Measurements from ENCODE around the gene CX3CR1. TPM values are rescaled to one million over a fixed set of nuclear protein-coding genes. Genes with fewer than 3 reads are reported as not detected.
"Not testable (repeated sequence)": the region's sequence is repeated elsewhere in the genome, so short reads cannot be mapped to it uniquely, and the experiment has no call there.

CX3CR1 gene
- total RNA-seq, 1 donor from 2014 or later, result not detected

DNA sequence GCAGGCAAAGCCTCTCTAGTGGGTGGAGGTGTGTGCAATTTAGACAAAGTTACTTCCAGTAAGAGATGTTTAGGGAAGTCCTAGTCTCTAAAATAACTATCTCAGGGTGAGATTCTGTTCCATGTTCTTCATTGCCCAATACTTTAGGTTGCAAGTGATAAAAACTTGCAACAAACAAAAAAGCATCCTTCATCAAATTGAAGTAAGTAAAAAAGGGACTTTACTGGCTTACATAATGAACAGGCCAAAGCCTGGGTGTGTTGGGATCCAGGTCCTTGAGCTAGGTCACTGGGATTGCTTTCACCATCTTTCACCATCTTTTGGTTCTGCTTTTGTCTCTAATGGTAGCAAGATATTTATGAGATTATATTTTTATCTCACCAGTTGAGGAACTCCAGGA, 38.3 kb downstream of the CX3CR1 start:
- H3K4me3 ChIP-seq (ENCODE audit: low read depth, low read length), result no peak overlapping the region
- no peak for DNase-seq (ENCODE audit: low read depth)
- TF ChIP-seq, protein P1, sequence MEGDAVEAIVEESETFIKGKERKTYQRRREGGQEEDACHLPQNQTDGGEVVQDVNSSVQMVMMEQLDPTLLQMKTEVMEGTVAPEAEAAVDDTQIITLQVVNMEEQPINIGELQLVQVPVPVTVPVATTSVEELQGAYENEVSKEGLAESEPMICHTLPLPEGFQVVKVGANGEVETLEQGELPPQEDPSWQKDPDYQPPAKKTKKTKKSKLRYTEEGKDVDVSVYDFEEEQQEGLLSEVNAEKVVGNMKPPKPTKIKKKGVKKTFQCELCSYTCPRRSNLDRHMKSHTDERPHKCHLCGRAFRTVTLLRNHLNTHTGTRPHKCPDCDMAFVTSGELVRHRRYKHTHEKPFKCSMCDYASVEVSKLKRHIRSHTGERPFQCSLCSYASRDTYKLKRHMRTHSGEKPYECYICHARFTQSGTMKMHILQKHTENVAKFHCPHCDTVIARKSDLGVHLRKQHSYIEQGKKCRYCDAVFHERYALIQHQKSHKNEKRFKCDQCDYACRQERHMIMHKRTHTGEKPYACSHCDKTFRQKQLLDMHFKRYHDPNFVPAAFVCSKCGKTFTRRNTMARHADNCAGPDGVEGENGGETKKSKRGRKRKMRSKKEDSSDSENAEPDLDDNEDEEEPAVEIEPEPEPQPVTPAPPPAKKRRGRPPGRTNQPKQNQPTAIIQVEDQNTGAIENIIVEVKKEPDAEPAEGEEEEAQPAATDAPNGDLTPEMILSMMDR (conservative IDR thresholded peaks at IDR 0.05; ENCODE audit: low read depth, low read length), result no peak

DNA sequence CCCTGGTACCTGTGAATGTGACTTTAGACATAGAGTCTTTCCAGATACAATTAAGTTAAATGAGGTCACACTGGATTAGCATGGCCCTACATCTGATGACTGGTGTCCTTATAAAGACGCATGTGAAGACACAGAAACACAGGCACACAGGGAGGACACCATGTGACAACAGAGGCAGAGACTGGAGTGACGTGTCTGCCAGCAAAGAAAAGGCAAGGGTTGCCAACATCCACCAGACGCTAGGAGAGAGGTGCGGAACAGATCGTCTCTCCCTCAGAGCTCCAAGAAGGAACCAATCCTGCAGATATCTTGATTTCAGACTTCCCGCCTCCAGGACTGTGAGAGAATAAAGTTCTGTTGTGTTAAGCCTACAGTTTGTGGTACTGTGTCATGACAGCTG, 42.8 kb downstream of the CX3CR1 start:
- DNase-seq (ENCODE audit: low read depth), result no peak
- TF ChIP-seq, protein P1 (conservative IDR thresholded peaks at IDR 0.05; ENCODE audit: low read depth, low read length), result no peak
- H3K4me3 ChIP-seq (ENCODE audit: low read depth, low read length), result no peak overlapping the region

DNA sequence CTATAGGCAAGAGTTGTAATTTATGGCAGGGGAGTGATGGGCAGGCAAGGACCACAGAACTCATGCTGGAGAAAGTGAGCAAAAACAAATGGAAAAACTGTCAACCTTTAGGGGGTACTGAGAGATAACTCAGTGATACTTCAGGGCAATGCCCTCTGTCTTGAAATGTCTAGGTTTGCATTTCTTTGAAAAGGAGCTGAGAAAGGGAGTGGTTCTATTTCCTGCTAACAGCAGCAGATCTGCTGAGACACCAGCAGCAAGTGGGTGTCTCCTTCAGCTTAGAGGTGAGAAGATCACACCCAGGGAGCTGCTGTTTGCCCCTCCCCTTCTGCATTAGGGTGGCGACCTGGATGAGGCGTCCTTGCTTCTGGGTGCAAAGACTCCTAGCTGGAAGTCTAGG, 45.2 kb downstream of the CX3CR1 start:
- no peak for DNase-seq (ENCODE audit: low read depth)
- no peak overlapping the region for H3K4me3 ChIP-seq (ENCODE audit: low read depth, low read length)
- TF ChIP-seq, protein P1 (conservative IDR thresholded peaks at IDR 0.05; ENCODE audit: low read depth, low read length), result no peak

DNA sequence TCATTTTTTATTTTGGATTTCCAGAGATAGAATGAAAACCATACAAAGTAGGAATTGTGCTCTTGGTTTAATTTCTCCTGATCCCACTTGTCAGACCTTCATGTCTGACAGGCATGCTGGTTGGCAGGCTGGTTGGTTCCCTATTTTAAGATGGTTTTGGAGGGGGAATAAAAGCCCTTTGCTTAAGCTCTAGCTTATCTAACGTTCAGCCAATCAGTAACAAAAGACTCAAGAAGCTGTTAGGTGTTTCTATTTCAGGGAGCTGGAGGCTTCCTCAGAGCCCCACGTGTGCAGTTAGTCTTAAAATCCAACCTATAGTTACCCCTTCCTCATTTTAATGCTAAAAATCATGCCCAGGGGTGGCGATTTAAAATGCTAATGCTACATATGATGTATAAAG, 47.0 kb downstream of the CX3CR1 start:
- TF ChIP-seq, protein P1 (conservative IDR thresholded peaks at IDR 0.05; ENCODE audit: low read depth, low read length), result no peak
- no peak for DNase-seq (ENCODE audit: low read depth)
- H3K4me3 ChIP-seq (ENCODE audit: low read depth, low read length), result no peak overlapping the region

DNA sequence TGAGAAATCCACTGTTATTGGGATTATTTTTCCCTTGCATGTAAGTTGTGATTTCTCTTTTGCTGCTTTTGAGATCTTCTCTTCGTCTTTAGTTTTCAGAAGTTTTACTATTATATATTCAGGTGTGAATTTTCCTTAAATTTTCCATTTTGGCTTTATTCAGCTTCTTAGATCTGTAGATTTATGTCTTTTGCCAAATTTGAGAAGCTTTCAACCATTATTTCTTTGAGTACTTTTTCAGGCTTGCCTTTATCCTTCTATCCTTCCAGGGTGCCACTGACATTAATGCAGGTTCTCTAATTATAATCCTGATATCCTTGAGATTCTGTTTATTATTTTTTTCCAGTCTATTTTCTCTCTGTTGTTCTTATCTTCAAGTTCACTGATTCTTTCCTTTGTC, 49.4 kb downstream of the CX3CR1 start:
- no peak for DNase-seq (ENCODE audit: low read depth)
- H3K4me3 ChIP-seq (ENCODE audit: low read depth, low read length), result no peak overlapping the region
- TF ChIP-seq, protein P1 (conservative IDR thresholded peaks at IDR 0.05; ENCODE audit: low read depth, low read length), result no peak

DNA sequence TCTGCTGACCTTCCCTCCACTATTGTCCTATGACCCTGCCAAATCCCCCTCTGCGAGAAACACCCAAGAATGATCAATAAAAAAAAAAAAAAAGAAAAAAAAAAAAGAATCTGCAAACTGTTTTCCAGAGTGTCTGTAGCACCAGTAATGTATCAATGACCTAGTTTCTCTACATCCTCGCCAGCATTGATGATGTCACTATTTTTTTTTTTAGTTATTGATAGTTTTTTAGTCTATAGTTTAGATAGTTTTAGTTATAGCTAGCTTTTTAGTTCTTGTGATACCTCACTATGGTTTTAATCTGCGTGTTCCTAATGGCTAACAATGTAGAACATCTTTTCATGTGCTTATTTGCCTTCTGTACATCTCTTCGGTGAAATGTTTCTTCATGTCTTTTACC, 51.3 kb downstream of the CX3CR1 start:
- TF ChIP-seq, protein P1 (conservative IDR thresholded peaks at IDR 0.05; ENCODE audit: low read depth, low read length), result no peak

DNA sequence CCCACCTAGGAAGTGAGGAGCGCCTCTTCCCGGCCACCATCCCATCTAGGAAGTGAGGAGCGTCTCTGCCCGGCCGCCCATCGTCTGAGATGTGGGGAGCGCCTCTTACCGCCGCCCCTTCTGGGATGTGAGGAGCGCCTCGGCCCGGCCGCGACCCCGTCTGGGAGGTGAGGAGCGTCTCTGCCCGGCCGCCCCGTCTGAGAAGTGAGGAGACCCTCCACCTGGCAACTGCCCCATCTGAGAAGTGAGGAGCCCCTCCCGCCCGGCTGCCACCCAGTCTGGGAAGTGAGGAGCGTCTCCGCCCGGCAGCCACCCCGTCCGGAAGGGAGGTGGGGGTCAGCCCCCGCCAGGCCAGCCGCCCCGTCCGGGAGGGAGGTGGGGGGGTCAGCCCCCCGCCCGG, 52.2 kb downstream of the CX3CR1 start:
- DNase-seq (ENCODE audit: low read depth); H3K4me3 ChIP-seq (ENCODE audit: low read depth, low read length): not testable (repeated sequence)

More for the DNA sequence above, 51.3 kb downstream of the CX3CR1 start:
- H3K4me3 ChIP-seq (ENCODE audit: low read depth, low read length), result no peak overlapping the region
- DNase-seq (ENCODE audit: low read depth), result no peak
